Stomach (tissue), 4 donors: Measurements from ENCODE around the gene PCDH1.

Source experiments
- CTCF ChIP-seq, 7 experiments: fragments of 450-650 bp in 4 of 7; fragments of 200-600 bp in 3 of 7; sonication (generic) in 3 of 7; IDR thresholded peaks; one replicate each; pipeline ENCODE4 v1.5.1; 2016 to 2019; ENCODE audit warnings: antibody characterized with exemption in 7 of 7, control low read depth in 2 of 7, mild to moderate bottlenecking in 1 of 7
- POLR2A ChIP-seq, 4 donors: fragments of 450-650 bp; IDR thresholded peaks; one replicate each; pipeline ENCODE4 v1.6.1; 2016; ENCODE audit warnings: antibody characterized with exemption in 4 of 4, control low read depth in 2 of 4, mild to moderate bottlenecking in 1 of 4, moderate library complexity in 1 of 4
- POLR2AphosphoS5 ChIP-seq, 3 donors: sonication (generic); formaldehyde crosslinking; IDR thresholded peaks; one replicate each; pipeline ENCODE4 v1.6.1; 2016; ENCODE audit warnings: antibody characterized with exemption in 3 of 3

GRCh38 chr5:141910271-141910673 is 32.1 kb upstream of the PCDH1 start:
- TF ChIP-seq POLR2A (IDR thresholded peaks at IDR 0.05), result no peak
- no peak for TF ChIP-seq POLR2AphosphoS5 (IDR thresholded peaks at IDR 0.05)
- no peak for TF ChIP-seq CTCF (IDR thresholded peaks at IDR 0.05)
